ENCODE measurements around the gene CRMP1. TPM values are rescaled to one million over a fixed set of nuclear protein-coding genes. Genes with fewer than 3 reads are reported as not detected.

CRMP1 gene
- total RNA-seq, 2 donors from 2014 or later, result 1.3 to 1.6 TPM

DNA sequence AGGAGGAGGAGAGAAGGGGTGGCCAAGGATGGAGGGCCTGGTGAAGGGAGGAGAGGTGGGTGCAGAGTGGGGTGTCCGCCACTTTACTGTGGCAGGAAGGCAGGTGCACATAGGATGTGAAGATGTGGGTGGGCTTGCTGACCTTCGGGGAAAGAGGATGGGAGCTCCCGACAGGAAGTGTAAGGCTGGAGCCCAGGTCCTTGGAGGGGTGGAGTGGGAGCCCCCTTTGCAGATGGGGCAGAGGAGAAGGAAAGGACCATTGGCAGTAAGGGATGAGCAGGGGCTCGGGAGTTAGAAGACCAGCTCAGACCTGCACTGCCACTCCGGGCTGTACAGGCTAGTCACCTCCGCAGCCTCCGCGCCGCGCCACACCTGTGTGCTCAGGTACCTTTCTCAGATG, 92.4 kb downstream of the CRMP1 start:
- H3K4me1 ChIP-seq, result no peaks in the 10 kb centered on the region
- H3K4me3 ChIP-seq, result no peak overlapping the region
- DNase-seq (no peak), ATAC-seq (no peak)
- H3K36me3 ChIP-seq (replicated peaks in 1 of 2; ENCODE audit: insufficient read depth in 1 of 2, low read depth in 2 of 2), result no peaks in the 10 kb centered on the region
- no peaks in the 10 kb centered on the region for H3K9me3 ChIP-seq
- TF ChIP-seq, protein P1, sequence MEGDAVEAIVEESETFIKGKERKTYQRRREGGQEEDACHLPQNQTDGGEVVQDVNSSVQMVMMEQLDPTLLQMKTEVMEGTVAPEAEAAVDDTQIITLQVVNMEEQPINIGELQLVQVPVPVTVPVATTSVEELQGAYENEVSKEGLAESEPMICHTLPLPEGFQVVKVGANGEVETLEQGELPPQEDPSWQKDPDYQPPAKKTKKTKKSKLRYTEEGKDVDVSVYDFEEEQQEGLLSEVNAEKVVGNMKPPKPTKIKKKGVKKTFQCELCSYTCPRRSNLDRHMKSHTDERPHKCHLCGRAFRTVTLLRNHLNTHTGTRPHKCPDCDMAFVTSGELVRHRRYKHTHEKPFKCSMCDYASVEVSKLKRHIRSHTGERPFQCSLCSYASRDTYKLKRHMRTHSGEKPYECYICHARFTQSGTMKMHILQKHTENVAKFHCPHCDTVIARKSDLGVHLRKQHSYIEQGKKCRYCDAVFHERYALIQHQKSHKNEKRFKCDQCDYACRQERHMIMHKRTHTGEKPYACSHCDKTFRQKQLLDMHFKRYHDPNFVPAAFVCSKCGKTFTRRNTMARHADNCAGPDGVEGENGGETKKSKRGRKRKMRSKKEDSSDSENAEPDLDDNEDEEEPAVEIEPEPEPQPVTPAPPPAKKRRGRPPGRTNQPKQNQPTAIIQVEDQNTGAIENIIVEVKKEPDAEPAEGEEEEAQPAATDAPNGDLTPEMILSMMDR (IDR thresholded peaks at IDR 0.05), result no peak
- TF ChIP-seq POLR2A (IDR thresholded peaks at IDR 0.05), result no peak
- intact Hi-C loops (cut with DNase I), result no loop called here
- WGBS, 2 donors, result 91 to 93% methylated on average over 9 to 10 of the region's 10 CpGs
- no peak overlapping the region for H3K27ac ChIP-seq
- no peaks in the 10 kb centered on the region for H3K27me3 ChIP-seq

- H3K4me1 ChIP-seq, result no peaks in the 10 kb centered on the region
- no peaks in the 10 kb centered on the region for H3K9me3 ChIP-seq
- WGBS, 2 donors, result 89 to 93% methylated on average over 9 to 11 of the region's 11 CpGs
- H3K27ac ChIP-seq, result no peak overlapping the region
- no peaks in the 10 kb centered on the region for H3K36me3 ChIP-seq (replicated peaks in 1 of 2; ENCODE audit: insufficient read depth in 1 of 2, low read depth in 2 of 2)
- no peak for DNase-seq
- intact Hi-C loops (cut with DNase I), result no loop called here
- H3K27me3 ChIP-seq, result no peaks in the 10 kb centered on the region
- H3K4me3 ChIP-seq, result no peak overlapping the region
- ATAC-seq, result no peak
- TF ChIP-seq, protein P1 (IDR thresholded peaks at IDR 0.05), result no peak
- TF ChIP-seq POLR2A (IDR thresholded peaks at IDR 0.05), result no peak
Observed at GRCh38 chr4:5799406-5799805, 93.5 kb downstream of the CRMP1 start.

DNA sequence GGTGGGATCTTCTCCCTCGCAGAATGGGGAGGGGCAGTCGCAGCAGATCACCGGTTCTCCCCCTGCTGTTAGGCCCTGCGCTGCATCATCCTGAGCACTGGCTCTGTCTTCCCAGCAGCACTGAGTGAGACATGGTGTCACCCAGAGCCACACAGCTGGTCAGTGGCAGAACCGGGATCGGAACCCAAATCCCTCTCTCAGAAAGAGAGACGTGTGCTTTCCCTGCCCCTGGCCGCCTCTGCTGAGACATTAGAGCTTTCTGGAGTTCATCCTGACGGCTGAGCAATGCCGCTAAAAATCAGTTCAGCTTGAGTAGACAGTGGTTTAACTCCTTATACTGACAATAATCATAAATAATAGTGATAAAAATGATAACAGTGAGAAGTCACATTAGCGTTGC, 93.9 kb downstream of the CRMP1 start:
- no peak for ATAC-seq
- no peaks in the 10 kb centered on the region for H3K36me3 ChIP-seq (replicated peaks in 1 of 2; ENCODE audit: insufficient read depth in 1 of 2, low read depth in 2 of 2)
- no peak overlapping the region for H3K27ac ChIP-seq

DNA sequence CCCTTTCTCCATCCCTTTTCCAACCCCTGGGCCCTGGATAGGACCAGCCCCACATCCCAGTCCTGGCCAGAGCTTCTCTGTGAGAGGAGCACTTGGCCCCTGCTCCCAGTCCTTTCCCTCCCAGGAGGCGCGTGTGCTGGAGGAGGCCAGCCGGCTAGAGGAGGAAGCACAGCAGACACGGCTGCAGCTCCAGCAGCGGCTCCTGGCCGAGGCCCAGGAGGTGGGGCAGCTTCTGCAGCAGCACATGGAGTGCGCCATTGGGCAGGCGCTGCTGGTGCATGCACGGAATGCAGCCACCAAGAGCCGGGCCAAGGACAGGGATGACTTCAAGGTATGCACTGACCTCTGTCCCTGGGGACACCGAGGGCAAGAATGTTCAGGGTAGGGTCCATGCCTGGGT, 94.4 kb downstream of the CRMP1 start:
- no peaks in the 10 kb centered on the region for H3K27me3 ChIP-seq
- WGBS, 2 donors, result 85 to 92% methylated on average over 4 to 11 of the region's 11 CpGs
- TF ChIP-seq, protein P1 (IDR thresholded peaks at IDR 0.05), result no peak
- TF ChIP-seq POLR2A (IDR thresholded peaks at IDR 0.05), result no peak
- no peaks in the 10 kb centered on the region for H3K36me3 ChIP-seq (replicated peaks in 1 of 2; ENCODE audit: insufficient read depth in 1 of 2, low read depth in 2 of 2)
- no peak for DNase-seq
- intact Hi-C loops (cut with DNase I), result no loop called here
- H3K4me3 ChIP-seq, result no peak overlapping the region
- no peak for ATAC-seq
- H3K27ac ChIP-seq, result no peak overlapping the region
- H3K9me3 ChIP-seq, result no peaks in the 10 kb centered on the region
- no peaks in the 10 kb centered on the region for H3K4me1 ChIP-seq

More for the DNA sequence above, 93.9 kb downstream of the CRMP1 start:
- Histone ChIP-seq H3K27me3 (no peaks in the 10 kb centered on the region), H3K4me1 (no peaks in the 10 kb centered on the region), H3K4me3 (no peak overlapping the region), H3K9me3 (no peaks in the 10 kb centered on the region)
- WGBS, 2 donors, result 95 to 96% methylated on average over 11 of the region's 11 CpGs
- no peak for TF ChIP-seq POLR2A (IDR thresholded peaks at IDR 0.05)
- TF ChIP-seq, protein P1 (IDR thresholded peaks at IDR 0.05), result no peak
- no peak for DNase-seq
- intact Hi-C loops (cut with DNase I), result no loop called here

DNA sequence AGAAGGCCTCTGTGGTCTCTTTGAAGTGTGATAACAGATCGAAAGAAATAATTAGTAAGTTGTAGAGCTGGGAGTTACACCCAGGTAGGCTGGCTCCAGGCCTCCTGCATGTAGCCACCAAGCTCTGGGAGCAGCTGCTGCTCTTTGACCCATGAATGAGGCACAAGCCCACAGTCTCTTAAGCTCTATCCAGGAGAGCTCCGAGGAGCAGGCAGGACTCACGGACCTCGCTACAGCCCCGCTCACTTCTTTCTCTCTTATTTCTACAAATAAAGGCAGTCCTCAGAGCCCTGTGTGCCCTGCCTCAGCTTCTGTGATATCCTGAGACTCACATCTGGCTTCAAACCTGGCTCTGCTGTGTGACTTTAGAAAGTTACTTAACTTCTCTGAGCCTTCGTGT, 95.0 kb downstream of the CRMP1 start:
- Histone ChIP-seq H3K4me3 (no peak overlapping the region), H3K9me3 (no peaks in the 10 kb centered on the region), H3K36me3 (replicated peaks in 1 of 2; ENCODE audit: insufficient read depth in 1 of 2, low read depth in 2 of 2) (no peaks in the 10 kb centered on the region), H3K27ac (no peak overlapping the region), H3K27me3 (no peaks in the 10 kb centered on the region), H3K4me1 (no peaks in the 10 kb centered on the region)
- no peak for ATAC-seq
- intact Hi-C loops (cut with DNase I), result no loop called here
- DNase-seq, result no peak
- 88 to 94% methylated on average over 6 of the region's 6 CpGs for WGBS, 2 donors
- TF ChIP-seq POLR2A (IDR thresholded peaks at IDR 0.05), result no peak
- TF ChIP-seq, protein P1 (IDR thresholded peaks at IDR 0.05), result no peak

Measured in body of pancreas (tissue), 4 donors.